K562 (cell line): ENCODE results near the gene PSG5. TPM values are rescaled to one million over a fixed set of nuclear protein-coding genes. Genes with fewer than 3 reads are reported as not detected.
"Not testable (repeated sequence)": the region's sequence is repeated elsewhere in the genome, so short reads cannot be mapped to it uniquely, and the experiment has no call there.

Experiments
- ATAC-seq: fragments of 200-7000 bp; cut with Tn5 transposase; 3 replicates; pipeline ENCODE4 v1.9.1; 2020; ENCODE audit warnings: moderate library complexity
- BruUV-seq: library from RNA; stranded (reverse); fragments of 400-500 nt; replicated peaks from 2 replicates; lab custom pipeline; 2021; lab: Mats Ljungman, UMichigan
- CTCF ChIA-PET: fragments of 300-600 bp; formaldehyde crosslinking; extraction: SDS; loops from one replicate; lab custom pipeline; 2021; ENCODE audit warnings: low intra/inter-chr PET ratio; lab: Yijun Ruan, JAX
- POLR2A ChIA-PET: fragments of 300-600, 350-650 bp; sonication (Branson Sonifier 250); formaldehyde crosslinking; extraction: SDS; loops from one replicate; lab custom pipeline; 2021; ENCODE audit warnings: antibody characterized with exemption, inconsistent platforms; lab: Yijun Ruan, JAX
- DNase-seq, 4 experiments: peaks; one replicate each; pipeline versions ENCODE4 v3.0.0 to v3.0.0-alpha.2; 2011 to 2018; ENCODE audit warnings: low spot score in 3 of 4, mixed read lengths in 3 of 4; ENCODE audit errors: extremely low read depth in 1 of 4
- FAIRE-seq: peaks from 2 replicates; lab custom pipeline; 2011; peaks lifted over from hg19 to GRCh38; lab: Jason Lieb, UNC
- H2AFZ ChIP-seq: 2 replicates; pipeline ENCODE4 v1.6.0; 2011; ENCODE audit warnings: low read depth, low read length, control low read depth, inconsistent platforms
- H3K27ac ChIP-seq: fragments of 200-600 bp; 3 replicates; pipeline ENCODE4 v1.8.0; 2011; ENCODE audit warnings: low read depth, mild to moderate bottlenecking, control low read depth, inconsistent platforms, low read length, moderate library complexity, mixed read lengths; ENCODE audit errors: extremely low read depth
- H3K27me3 ChIP-seq, 2 experiments: fragments of 300-600 bp in 1 of 2; 2 replicates in 1 of 2; 3 replicates in 1 of 2; pipeline versions ENCODE4 v1.6.0 to v1.8.0; 2011; ENCODE audit warnings: inconsistent platforms in 2 of 2, low read length in 2 of 2, mild to moderate bottlenecking in 1 of 2, mixed read lengths in 1 of 2, moderate library complexity in 1 of 2; ENCODE audit not compliant: control insufficient read depth in 2 of 2, insufficient read depth in 2 of 2
- H3K36me3 ChIP-seq: fragments of 300-600 bp; 3 replicates; pipeline ENCODE4 v1.8.0; 2011; ENCODE audit warnings: mild to moderate bottlenecking, low read length, inconsistent platforms; ENCODE audit not compliant: control insufficient read depth, insufficient read depth
- H3K4me1 ChIP-seq, 2 experiments: fragments of 200-600 bp in 1 of 2; replicated peaks in 1 of 2; 2 replicates in 1 of 2; 3 replicates in 1 of 2; pipeline versions ENCODE4 v1.5.1 to v1.8.0; 2011; ENCODE audit warnings: inconsistent platforms in 2 of 2, low read length in 2 of 2, mild to moderate bottlenecking in 1 of 2, mixed read lengths in 1 of 2, moderate library complexity in 1 of 2; ENCODE audit not compliant: control insufficient read depth in 2 of 2, insufficient read depth in 2 of 2
- H3K4me2 ChIP-seq: 2 replicates; pipeline ENCODE4 v1.6.1; 2011; ENCODE audit warnings: low read length, control low read depth, inconsistent platforms, mixed read lengths; ENCODE audit not compliant: insufficient read depth
- H3K4me3 ChIP-seq: fragments of 200-600 bp; sonication (generic), shearing (Covaris generic); 2 replicates; pipeline ENCODE4 v1.5.1; 2016; ENCODE audit warnings: control low read depth, inconsistent platforms
- H3K79me2 ChIP-seq: fragments of 200-600 bp; 3 replicates; pipeline ENCODE4 v1.8.0; 2011; ENCODE audit warnings: low read length, inconsistent platforms; ENCODE audit not compliant: control insufficient read depth, insufficient read depth
- H3K9ac ChIP-seq, 2 experiments: 2 replicates each; pipeline versions ENCODE4 v1.6.0 to v1.6.1; 2011; ENCODE audit warnings: low read depth in 2 of 2, low read length in 2 of 2, control low read depth in 1 of 2, inconsistent platforms in 1 of 2, mild to moderate bottlenecking in 1 of 2, mixed read lengths in 1 of 2; ENCODE audit not compliant: insufficient read depth in 1 of 2
- H3K9me1 ChIP-seq: one replicate; pipeline ENCODE4 v1.6.0; 2011; ENCODE audit warnings: inconsistent platforms, mild to moderate bottlenecking, low read length, moderate library complexity; ENCODE audit not compliant: control insufficient read depth, insufficient read depth
- H3K9me3 ChIP-seq: replicated peaks from 2 replicates; pipeline ENCODE4 v1.5.1; 2011; ENCODE audit warnings: low read depth, low read length, inconsistent platforms; ENCODE audit not compliant: control insufficient read depth, insufficient read depth
- H4K20me1 ChIP-seq: replicated peaks from 2 replicates; pipeline ENCODE4 v1.6.1; 2011; ENCODE audit warnings: low read length, inconsistent platforms, mixed read lengths; ENCODE audit not compliant: control insufficient read depth, insufficient read depth
- WGBS: fragments of 100-300 bp; shearing (Covaris generic); methylation state at CpG from one replicate; pipeline ENCODE4 v1.1.6; 2016; ENCODE audit warnings: low coverage, mixed read lengths; ENCODE audit not compliant: insufficient coverage; ENCODE audit errors: missing lambda C conversion rate; 5-methylcytosine and 5-hydroxymethylcytosine counted together
- in situ Hi-C: fragments of 300-500 bp; cut with MboI; formaldehyde crosslinking; loops from 4 replicates; pipeline ENCODE4 v1.15.0; 2018; ENCODE audit warnings: inconsistent platforms, mixed read lengths
- intact Hi-C: fragments of 100-400 bp; cut with micrococcal nuclease; formaldehyde crosslinking; loops from 2 replicates; pipeline ENCODE4 v1.14.2; 2022
- polyA plus RNA-seq, 8 experiments: library from polyadenylated mRNA; depleted of rRNA in 4 of 8; stranded (reverse) in 5 of 8; unstranded in 3 of 8; fragments of >200 nt; fragmentation: Nextera tagmentation in 2 of 8; fragmentation: Illumina TruSeq in 1 of 8; extraction: Ambion mirVana in 2 of 8; extraction: Trizol in 1 of 8; gene quantifications; 2 replicates each; pipeline versions ENCODE4 v1.2.1 to v1.2.3, GENCODE V29; 2011 to 2014; ENCODE audit warnings: inconsistent platforms in 1 of 8, missing spikeins in 1 of 8
- total RNA-seq, 7 experiments: library from RNA; depleted of rRNA in 6 of 7; stranded (reverse); fragments of >200 nt in 6 of 7; fragmentation: Illumina TruSeq in 2 of 7; extraction: Trizol in 2 of 7; gene quantifications; 2 replicates each; pipeline versions ENCODE4 v1.2.1 to v1.2.3, GENCODE V29; 2011 to 2021; ENCODE audit warnings: low replicate concordance in 1 of 7

Gene PSG5
- total and polyA plus RNA-seq, 9 of the 15 experiments (the other 6 are each of a cell fraction or from before 2014, with no cell fraction given), result not detected

DNA sequence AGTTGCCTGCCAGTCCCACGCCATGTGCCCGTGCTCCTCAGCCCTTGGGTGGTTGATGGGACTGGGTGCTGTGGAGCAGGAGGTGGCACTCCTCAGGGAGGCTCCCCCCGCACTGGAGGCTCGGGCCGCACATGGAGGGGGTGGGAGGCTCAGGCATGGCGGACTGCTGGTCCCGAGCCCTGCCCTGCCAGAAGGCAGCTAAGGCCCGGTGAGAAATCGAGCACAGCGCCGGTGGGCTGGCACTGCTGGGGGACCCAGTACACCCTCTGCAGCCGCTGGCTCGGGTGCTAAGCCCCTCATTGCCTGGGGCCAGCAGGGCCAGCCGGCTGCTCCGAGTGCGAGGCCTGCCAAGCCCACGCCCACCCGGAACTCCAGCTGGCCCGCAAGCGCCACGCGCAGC is 35.6 kb upstream of the PSG5 start:
- H2AFZ ChIP-seq, H3K27me3 ChIP-seq, H3K4me3 ChIP-seq, intact Hi-C loops, H3K4me1 ChIP-seq, H3K79me2 ChIP-seq, POLR2A ChIA-PET, CTCF ChIA-PET, BruUV-seq, H3K9me3 ChIP-seq, H3K9me1 ChIP-seq, H4K20me1 ChIP-seq, H3K4me2 ChIP-seq, FAIRE-seq, H3K36me3 ChIP-seq, ATAC-seq, DNase-seq, in situ Hi-C loops, H3K9ac ChIP-seq, H3K27ac ChIP-seq: not testable (repeated sequence)
- 4% methylated on average over 17 of the region's 22 CpGs for WGBS

DNA sequence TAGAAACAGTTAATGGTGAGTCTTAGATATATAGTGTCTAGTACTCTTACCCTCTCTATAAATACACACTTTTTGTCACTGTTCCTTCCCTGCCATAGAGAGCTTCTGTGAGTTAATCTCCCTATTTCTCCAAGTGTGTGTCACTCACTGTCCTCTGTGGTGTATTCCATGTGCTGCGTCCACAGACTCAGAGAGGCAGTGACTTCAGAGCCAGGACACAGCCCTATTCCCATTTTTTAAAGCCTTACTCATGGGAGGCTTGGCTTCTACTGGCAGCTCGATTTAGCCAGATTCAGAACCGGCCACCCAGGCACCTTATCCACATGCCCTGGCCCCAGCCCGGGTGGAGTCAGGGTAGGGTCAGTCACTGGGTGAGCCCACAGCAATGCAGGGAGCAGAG is 32.8 kb upstream of the PSG5 start:
- BruUV-seq, POLR2A ChIA-PET, H3K9me3 ChIP-seq, H3K36me3 ChIP-seq, H3K79me2 ChIP-seq, in situ Hi-C loops, H3K9me1 ChIP-seq, H2AFZ ChIP-seq, ATAC-seq, H3K27ac ChIP-seq, H3K4me1 ChIP-seq, H3K4me2 ChIP-seq, CTCF ChIA-PET, DNase-seq, intact Hi-C loops, H3K27me3 ChIP-seq, H3K4me3 ChIP-seq, H4K20me1 ChIP-seq, FAIRE-seq, H3K9ac ChIP-seq: not testable (repeated sequence)
- 2% methylated on average over 4 of the region's 4 CpGs for WGBS

DNA sequence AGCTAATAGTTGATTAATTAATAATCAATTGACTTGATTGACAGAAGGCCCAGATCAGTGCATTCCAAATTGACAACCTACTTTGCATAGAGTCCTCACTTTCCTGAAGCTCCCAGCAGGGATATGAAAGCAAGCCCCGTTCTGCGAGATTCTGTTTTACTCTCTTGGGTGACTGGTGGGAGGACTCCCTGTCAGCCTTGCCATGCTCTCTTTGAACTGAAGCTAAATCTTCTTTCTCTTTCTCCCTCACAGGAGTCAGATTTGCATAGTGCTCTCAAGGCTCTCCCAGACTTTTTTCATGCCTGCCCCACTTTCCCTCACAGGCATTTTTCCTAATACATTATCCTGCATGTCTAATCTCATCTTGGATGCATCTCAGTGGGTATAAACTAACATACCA is 29.5 kb upstream of the PSG5 start:
- H3K36me3 ChIP-seq, BruUV-seq, H3K27ac ChIP-seq, H3K9ac ChIP-seq, H3K9me1 ChIP-seq, intact Hi-C loops, CTCF ChIA-PET, in situ Hi-C loops, H3K4me1 ChIP-seq, ATAC-seq, H3K4me3 ChIP-seq, DNase-seq, FAIRE-seq, H3K79me2 ChIP-seq, POLR2A ChIA-PET, H3K4me2 ChIP-seq, H4K20me1 ChIP-seq, H3K9me3 ChIP-seq, H2AFZ ChIP-seq, H3K27me3 ChIP-seq: not testable (repeated sequence)
- WGBS, result 3% methylated on average over 2 of the region's 2 CpGs
